HepG2 (cell line): ENCODE results near the gene ABCD2. TPM values are rescaled to one million over a fixed set of nuclear protein-coding genes. Genes with fewer than 3 reads are reported as not detected.

Experiments
- ATAC-seq: fragments of 200-7000 bp; cut with Tn5 transposase; 3 replicates; pipeline ENCODE4 v1.9.1; 2020; ENCODE audit warnings: mild to moderate bottlenecking, moderate library complexity
- BruUV-seq: library from RNA; stranded (reverse); fragments of 400-500 nt; replicated peaks from 2 replicates; lab custom pipeline; 2021; lab: Mats Ljungman, UMichigan
- CTCF ChIA-PET: fragments of 300-600 bp; formaldehyde crosslinking; extraction: SDS; loops from one replicate; lab custom pipeline; 2021; ENCODE audit warnings: low total read pairs, inconsistent platforms, low intra/inter-chr PET ratio; lab: Yijun Ruan, JAX
- POLR2A ChIA-PET: fragments of 350-600 bp; sonication (Branson Sonifier 250); formaldehyde crosslinking; loops from one replicate; lab custom pipeline; 2020; ENCODE audit warnings: antibody characterized with exemption, inconsistent platforms; lab: Yijun Ruan, JAX
- DNase-seq: peaks from one replicate; pipeline ENCODE4 v3.0.0-alpha.2; 2015; ENCODE audit warnings: low spot score
- FAIRE-seq: peaks from 3 replicates; lab custom pipeline; 2011; peaks lifted over from hg19 to GRCh38; lab: Jason Lieb, UNC
- H2AFZ ChIP-seq: one replicate; pipeline ENCODE4 v1.6.1; 2011; ENCODE audit warnings: low read length, inconsistent platforms
- H3K27ac ChIP-seq: fragments of 300-600 bp; 3 replicates; pipeline ENCODE4 v1.8.0; 2011; ENCODE audit warnings: mixed run types, mild to moderate bottlenecking, mixed read lengths, low read length, inconsistent platforms; ENCODE audit not compliant: insufficient read depth; ENCODE audit errors: extremely low read length
- H3K27me3 ChIP-seq, 2 experiments: fragments of 200-600 bp in 1 of 2; 2 replicates in 1 of 2; 3 replicates in 1 of 2; pipeline versions ENCODE4 v1.6.0 to v1.8.0; 2011; ENCODE audit warnings: low read length in 2 of 2, mild to moderate bottlenecking in 2 of 2, moderate library complexity in 2 of 2, inconsistent platforms in 1 of 2; ENCODE audit not compliant: insufficient read depth in 2 of 2, control insufficient read depth in 1 of 2
- H3K36me3 ChIP-seq, 2 experiments: fragments of 200-600 bp in 1 of 2; replicated peaks in 1 of 2; 2 replicates in 1 of 2; 3 replicates in 1 of 2; pipeline versions ENCODE4 v1.5.1 to v1.8.0; 2011; ENCODE audit warnings: low read length in 2 of 2, inconsistent platforms in 1 of 2; ENCODE audit not compliant: insufficient read depth in 2 of 2, control insufficient read depth in 1 of 2
- H3K4me1 ChIP-seq: 2 replicates; pipeline ENCODE4 v1.5.1; 2012; ENCODE audit warnings: low read length, inconsistent platforms; ENCODE audit not compliant: insufficient read depth
- H3K4me2 ChIP-seq: 2 replicates; pipeline ENCODE4 v1.6.0; 2011; ENCODE audit warnings: low read depth, low read length, inconsistent platforms
- H3K4me3 ChIP-seq, 3 experiments: fragments of 200-600 bp in 1 of 3; sonication (generic), shearing (Covaris generic) in 1 of 3; replicated peaks in 1 of 3; 2 replicates each; pipeline ENCODE4 v1.5.1; 2011 to 2016; ENCODE audit warnings: low read length in 3 of 3, inconsistent platforms in 2 of 3, low read depth in 2 of 3, mild to moderate bottlenecking in 2 of 3, control low read depth in 1 of 3, mixed read lengths in 1 of 3; ENCODE audit not compliant: insufficient read depth in 1 of 3
- H3K79me2 ChIP-seq: one replicate; pipeline ENCODE4 v1.6.1; 2011; ENCODE audit warnings: low read length, inconsistent platforms; ENCODE audit not compliant: insufficient read depth
- H3K9ac ChIP-seq: 2 replicates; pipeline ENCODE4 v1.6.0; 2011; ENCODE audit warnings: mild to moderate bottlenecking, low read depth, low read length, inconsistent platforms; ENCODE audit not compliant: insufficient read depth
- H3K9me3 ChIP-seq: 2 replicates; pipeline ENCODE4 v1.5.1; 2012; ENCODE audit warnings: mild to moderate bottlenecking, low read length
- H4K20me1 ChIP-seq: 2 replicates; pipeline ENCODE4 v1.6.0; 2011; ENCODE audit warnings: inconsistent platforms, mild to moderate bottlenecking, low read length, moderate library complexity; ENCODE audit not compliant: insufficient read depth
- CEBPG ChIP-seq: IDR thresholded peaks from 2 replicates; pipeline ENCODE4 v1.6.1; 2016
- CHD2 ChIP-seq: IDR thresholded peaks from 2 replicates; pipeline ENCODE4 v1.6.1; 2011; ENCODE audit warnings: low read depth, low read length, improper control_type of control experiment
- FLYWCH1 ChIP-seq: sonication (generic); formaldehyde crosslinking; IDR thresholded peaks from 2 replicates; pipeline ENCODE4 v1.8.1; 2023; ENCODE audit warnings: mild to moderate bottlenecking, missing genetic modification reagents
- MTA3 ChIP-seq: sonication (generic); formaldehyde crosslinking; IDR thresholded peaks from 2 replicates; pipeline ENCODE4 v1.4.0; 2020; ENCODE audit warnings: missing genetic modification reagents
- NR1H2 ChIP-seq: sonication (generic); formaldehyde crosslinking; IDR thresholded peaks from 2 replicates; pipeline ENCODE4 v1.8.1; 2022; ENCODE audit warnings: low read depth, missing genetic modification reagents, borderline replicate concordance
- PHF8 ChIP-seq: sonication (generic); formaldehyde crosslinking; IDR thresholded peaks from 2 replicates; pipeline ENCODE4 v1.5.0; 2020; ENCODE audit warnings: missing genetic modification reagents
- TBX3 ChIP-seq: fragments of 450-650 bp; IDR thresholded peaks from 2 replicates; pipeline ENCODE4 v1.6.1; 2017; ENCODE audit warnings: antibody characterized with exemption, mild to moderate bottlenecking, inconsistent platforms, borderline replicate concordance
- YEATS4 ChIP-seq: sonication (generic); formaldehyde crosslinking; IDR thresholded peaks from 2 replicates; pipeline ENCODE4 v1.4.0; 2020; ENCODE audit warnings: missing genetic modification reagents, borderline replicate concordance
- ZBED4 ChIP-seq: sonication (generic); formaldehyde crosslinking; IDR thresholded peaks from 2 replicates; pipeline ENCODE4 v1.4.0; 2020; ENCODE audit warnings: missing genetic modification reagents, borderline replicate concordance
- ZFP41 ChIP-seq: sonication (generic); formaldehyde crosslinking; IDR thresholded peaks from 2 replicates; pipeline ENCODE4 v1.4.0; 2020; ENCODE audit warnings: mild to moderate bottlenecking, missing genetic modification reagents, borderline replicate concordance
- ZHX2 ChIP-seq, 2 experiments: sonication (generic) in 1 of 2; formaldehyde crosslinking in 1 of 2; IDR thresholded peaks; 2 replicates each; pipeline versions ENCODE4 v1.6.1 to v1.9.0; 2014 to 2022; ENCODE audit warnings: antibody characterized with exemption in 1 of 2, borderline replicate concordance in 1 of 2, inconsistent platforms in 1 of 2, low read depth in 1 of 2, missing genetic modification reagents in 1 of 2
- ZNF7 ChIP-seq: IDR thresholded peaks from 2 replicates; pipeline ENCODE4 v1.6.1; 2016; ENCODE audit warnings: missing biosample characterization, missing genetic modification reagents
- ZNF775 ChIP-seq: sonication (generic); formaldehyde crosslinking; IDR thresholded peaks from 2 replicates; pipeline ENCODE4 v1.4.0; 2020; ENCODE audit warnings: missing genetic modification reagents, mild to moderate bottlenecking, moderate library complexity, borderline replicate concordance
- WGBS: methylation state at CpG from one replicate; pipeline ENCODE4 v1.1.6; 2017; ENCODE audit warnings: low lambda C conversion rate; 5-methylcytosine and 5-hydroxymethylcytosine counted together
- in situ Hi-C: cut with HindIII; loops from 2 replicates; pipeline ENCODE4 v1.10.0; 2017; ENCODE audit warnings: low pct_unique_long_range_greater_than_20kb; ENCODE audit not compliant: extremely low pct_ligation_motif_present
- intact Hi-C: fragments of 100-400 bp; cut with micrococcal nuclease; formaldehyde crosslinking; loops from one replicate; pipeline ENCODE4 v1.10.0; 2022; ENCODE audit not compliant: unreplicated experiment
- polyA plus RNA-seq, 8 experiments: library from polyadenylated mRNA; depleted of rRNA in 3 of 8; stranded (reverse) in 7 of 8; unstranded in 1 of 8; fragments of >200 nt; fragmentation: Illumina TruSeq in 4 of 8; extraction: Trizol in 4 of 8; gene quantifications; 2 replicates each; pipeline versions ENCODE4 v1.2.1 to v1.2.3, GENCODE V29; 2011 to 2016; ENCODE audit warnings: low read depth in 4 of 8, missing spikeins in 1 of 8, mixed read lengths in 1 of 8; ENCODE audit not compliant: insufficient read depth in 1 of 8
- total RNA-seq, 5 experiments: library from RNA; depleted of rRNA; stranded (reverse); fragments of >200 nt; fragmentation: Illumina TruSeq; extraction: Trizol; gene quantifications; 2 replicates each; pipeline ENCODE4 v1.2.3, GENCODE V29; 2016; ENCODE audit warnings: low read depth in 1 of 5

The ABCD2 gene
- total and polyA plus RNA-seq, 2 of the 13 experiments (the other 11 are each of a cell fraction or from before 2014, with no cell fraction given), result not detected

- no peak for TF ChIP-seq ZNF7 (CRISPR knock-in tag)
- TF ChIP-seq TBX3, result no peak
These were observed 8.3 kb upstream of the ABCD2 start (continued) for GRCh38 chr12:39627914-39628313.

GRCh38 chr12:39626033-39626814 lies 6.6 kb upstream of the ABCD2 start:
- WGBS, result 56% methylated on average over 18 of the region's 20 CpGs
- ATAC-seq, result no peak
- Histone ChIP-seq H4K20me1 (no peaks in the 10 kb centered on the region), H3K27ac (no peak overlapping the region), H3K27me3 (no peaks in the 10 kb centered on the region; a peak in 1 of 5 replicates), H3K9ac (no peak overlapping the region), H3K36me3 (no peaks in the 10 kb centered on the region), H3K4me2 (no peak overlapping the region), H3K4me3 (no peak overlapping the region), H3K79me2 (no peaks in the 10 kb centered on the region), H3K4me1 (no peaks in the 10 kb centered on the region), H2AFZ (no peak overlapping the region), H3K9me3 (no peaks in the 10 kb centered on the region)
- ChIA-PET POLR2A (no interaction called here), CTCF (no interaction called here)
- in situ Hi-C loops, result no loop called here
- intact Hi-C loops, result no loop called here
- no peak for DNase-seq
- FAIRE-seq, result no peak
- BruUV-seq, result no TSS peak
- TF ChIP-seq PHF8 (CRISPR knock-in tag) (no peak), YEATS4 (CRISPR knock-in tag) (no peak), MTA3 (CRISPR knock-in tag) (no peak), CEBPG (no peak), FLYWCH1 (no peak), ZHX2 (IDR thresholded peaks at IDR 0.05; ENCODE audit: low read depth) (no peak), ZHX2 (CRISPR knock-in tag; IDR thresholded peaks at IDR 0.05; ENCODE audit: borderline replicate concordance) (no peak), CHD2 (no peak), NR1H2 (CRISPR knock-in tag) (no peak), ZBED4 (CRISPR knock-in tag) (no peak), ZNF775 (CRISPR knock-in tag) (no peak), ZFP41 (CRISPR knock-in tag) (no peak)
